Esophagus mucosa (tissue), 1 donor: ENCODE results near the gene PODXL. TPM values are rescaled to one million over a fixed set of nuclear protein-coding genes. Genes with fewer than 3 reads are reported as not detected.

Source experiments
- ATAC-seq: fragments of 200-7000 bp; cut with Tn5 transposase; one replicate; pipeline ENCODE4 v1.9.1; 2020
- total RNA-seq: library from RNA; stranded (reverse); gene quantifications from one replicate; pipeline ENCODE4 v1.2.4, GENCODE V29; 2023
- donor health status: DM: yes; HTN: yes; CAD: no.

The PODXL gene
- 8.3 TPM for total RNA-seq

- peak; percentile 91 for ATAC-seq
These were observed at the start of gene PODXL for GRCh38 chr7:131556053-131556908. Gene PODXL, minus strand, starts transcription at chr7:131556628. Its CDS starts 269 bp downstream, at chr7:131556359.

DNA sequence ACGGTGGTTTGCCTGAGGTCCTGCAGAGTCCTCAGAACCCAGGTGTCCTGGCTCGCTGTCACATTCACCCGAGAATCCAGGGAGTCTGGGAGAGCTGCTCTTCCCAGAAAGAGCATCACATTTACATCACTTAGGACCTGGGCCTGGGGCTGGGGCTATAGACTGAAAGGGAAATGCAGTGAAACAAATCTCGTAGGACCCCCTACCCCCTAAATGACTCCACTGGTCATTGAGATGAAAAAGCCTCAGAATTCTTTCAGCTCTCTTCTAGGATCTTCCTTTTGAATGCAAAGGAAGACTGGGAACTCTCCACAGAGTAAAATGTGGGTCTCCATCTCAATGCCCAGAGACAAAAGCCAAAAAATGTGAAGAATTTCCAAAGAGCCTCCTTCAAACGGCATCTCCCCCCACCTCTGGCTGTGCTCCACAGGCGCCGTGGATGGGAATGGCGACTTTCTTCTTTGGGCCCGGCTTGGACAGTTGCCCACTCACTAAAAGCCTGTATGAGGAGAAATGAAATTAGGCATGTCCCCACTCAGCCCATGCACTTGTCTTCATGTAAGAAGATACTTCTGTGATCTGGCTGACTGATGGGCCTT lies 49.0 kb upstream of the PODXL start:
- ATAC-seq = no peak

- ATAC-seq = no peak
These were observed 48.4 kb upstream of the PODXL start for GRCh38 chr7:131604841-131605279.

DNA sequence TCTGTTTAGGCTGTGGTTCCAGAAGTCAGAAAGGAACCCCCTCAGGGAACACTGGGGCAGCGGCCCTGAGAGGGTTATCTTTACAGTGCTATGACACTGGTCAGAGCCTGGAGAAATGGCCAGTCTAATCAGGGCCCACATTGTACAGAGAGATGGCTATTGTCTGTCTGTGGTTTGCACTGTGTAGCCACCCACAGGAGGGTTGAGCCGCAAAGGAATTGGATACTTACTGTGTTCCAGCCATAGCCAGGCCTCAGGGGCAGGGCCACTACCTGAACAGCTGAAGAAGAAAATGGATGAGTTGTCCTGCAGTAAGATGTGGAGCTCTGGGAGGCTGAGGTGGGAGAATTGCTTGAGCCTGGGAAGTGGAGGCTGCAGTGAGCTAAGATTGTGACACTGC lies 47.5 kb upstream of the PODXL start:
- ATAC-seq = no peak

- ATAC-seq = no peak
These were observed 46.6 kb upstream of the PODXL start for GRCh38 chr7:131602994-131603372.

DNA sequence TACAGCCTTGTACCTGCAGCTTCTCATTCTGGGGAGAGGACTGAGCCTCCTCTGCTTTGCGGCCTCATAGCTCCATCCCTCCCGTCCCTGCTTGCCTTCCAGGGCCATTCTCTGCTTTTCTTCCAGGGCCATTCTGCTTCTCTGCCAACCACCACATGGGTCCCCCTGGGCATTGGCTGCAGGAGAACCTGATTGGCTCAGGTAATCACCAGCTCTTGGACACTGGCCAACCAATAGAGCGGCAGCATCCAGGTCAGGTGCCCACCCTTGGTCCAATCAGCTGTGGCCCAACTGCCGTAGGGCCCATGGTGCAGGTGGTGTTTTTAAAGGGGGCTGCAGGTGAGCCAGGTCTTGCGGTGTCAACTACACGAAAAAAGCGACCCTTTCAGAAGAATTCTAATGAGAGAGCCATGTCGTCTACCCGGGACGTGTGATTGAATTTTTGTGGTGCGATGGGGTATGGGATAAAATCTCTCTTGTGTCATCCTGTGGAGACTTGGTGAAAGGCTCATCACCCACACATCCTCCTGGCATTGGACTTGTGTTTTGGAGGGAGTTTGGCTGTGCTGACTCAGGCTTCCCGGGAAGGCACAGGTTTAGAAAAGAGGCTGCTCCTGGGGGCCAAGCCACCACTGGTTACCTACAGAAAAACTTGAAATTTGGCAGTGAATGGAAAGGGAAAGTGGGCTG lies 46.0 kb upstream of the PODXL start:
- no peak for ATAC-seq

DNA sequence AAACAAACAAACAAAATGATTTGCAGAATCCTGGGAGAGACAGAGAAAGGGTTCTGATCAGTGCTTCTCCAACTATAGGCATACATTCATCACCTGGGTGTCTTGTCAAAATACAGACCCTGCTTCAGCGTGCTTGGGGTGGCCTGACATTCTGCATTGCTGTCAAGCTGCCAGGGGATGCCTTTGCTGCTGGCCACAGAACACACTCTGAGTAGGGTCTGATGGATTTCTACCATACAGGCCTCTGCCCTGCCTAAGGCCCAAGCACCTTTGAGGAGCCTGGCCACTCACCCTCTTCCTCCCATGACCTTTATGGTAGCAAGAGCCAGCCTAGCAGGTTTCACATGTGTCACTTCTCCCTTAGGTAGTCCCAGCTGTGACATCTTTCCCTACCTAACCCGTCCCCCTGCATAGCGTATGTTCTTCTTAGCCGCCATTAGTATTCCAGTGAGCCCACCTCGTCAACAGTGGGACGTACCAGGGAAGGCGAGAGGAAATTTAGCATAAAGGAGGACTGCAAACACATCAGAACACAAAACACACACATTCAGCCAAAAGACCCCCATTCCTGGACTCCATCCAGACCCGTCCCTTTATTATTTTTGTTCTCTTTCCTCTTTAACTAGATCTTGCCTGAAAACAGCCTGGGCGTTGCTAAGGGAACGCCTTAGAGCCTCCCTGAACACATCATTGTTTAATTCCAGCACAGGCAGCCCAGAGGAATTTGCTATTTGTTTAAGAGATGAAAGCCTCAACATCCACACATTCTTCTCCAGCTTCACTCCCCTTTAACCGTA lies 43.9 kb upstream of the PODXL start:
- no peak for ATAC-seq

DNA sequence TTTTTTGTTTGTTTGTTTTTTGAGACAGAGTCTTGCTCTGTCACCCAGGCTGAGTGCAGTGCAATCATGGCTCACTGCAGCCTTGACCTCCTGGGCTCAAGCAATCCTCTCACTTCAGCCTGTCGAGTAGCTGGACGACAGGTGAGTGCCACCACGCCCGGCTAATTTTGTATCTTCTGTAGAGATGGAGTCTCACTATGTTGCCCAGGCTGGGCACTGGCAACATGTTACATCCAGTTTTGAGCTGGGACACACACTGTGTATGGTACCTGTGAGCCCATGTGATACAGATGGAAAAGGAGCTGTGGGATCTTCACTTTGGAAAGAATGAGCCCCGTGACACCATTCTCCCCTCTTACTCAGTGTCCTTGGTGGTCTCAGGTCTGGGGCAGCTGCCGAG lies 40.4 kb upstream of the PODXL start:
- ATAC-seq = no peak

- no peak for ATAC-seq
These were observed 39.3 kb upstream of the PODXL start for GRCh38 chr7:131595699-131596098.

DNA sequence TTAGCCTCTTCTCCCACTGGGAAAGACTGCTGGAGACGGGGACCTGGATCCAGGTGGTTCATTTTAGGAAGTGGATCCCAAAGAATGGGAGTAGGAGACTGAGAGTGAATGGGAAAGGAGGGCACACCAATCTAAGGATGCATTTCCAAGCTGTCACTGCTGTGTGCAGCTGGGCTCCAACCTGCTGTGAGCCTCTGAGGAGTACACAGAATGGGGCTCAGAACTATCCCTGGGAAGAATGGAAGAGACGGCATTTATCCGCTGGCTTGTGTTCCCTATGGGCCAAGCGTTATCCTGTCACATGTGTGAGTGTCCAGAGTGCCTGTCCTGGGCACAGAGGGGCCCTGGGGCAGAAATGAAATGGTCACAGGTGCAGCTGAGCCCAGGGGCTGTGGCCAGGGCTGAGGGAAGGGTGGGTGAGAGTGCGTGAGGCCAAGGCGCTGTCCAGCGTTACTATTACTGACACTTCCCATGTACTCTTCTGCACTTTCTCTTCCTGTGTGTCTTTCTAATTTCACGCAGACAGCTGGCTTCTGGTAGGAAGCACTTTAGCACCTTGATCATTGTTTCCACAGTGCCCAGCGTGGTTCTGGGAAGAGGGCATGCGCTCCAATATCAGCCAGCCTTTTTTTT lies 35.4 kb upstream of the PODXL start:
- ATAC-seq = no peak

- ATAC-seq = no peak
These were observed 31.0 kb upstream of the PODXL start for GRCh38 chr7:131587315-131587923.

DNA sequence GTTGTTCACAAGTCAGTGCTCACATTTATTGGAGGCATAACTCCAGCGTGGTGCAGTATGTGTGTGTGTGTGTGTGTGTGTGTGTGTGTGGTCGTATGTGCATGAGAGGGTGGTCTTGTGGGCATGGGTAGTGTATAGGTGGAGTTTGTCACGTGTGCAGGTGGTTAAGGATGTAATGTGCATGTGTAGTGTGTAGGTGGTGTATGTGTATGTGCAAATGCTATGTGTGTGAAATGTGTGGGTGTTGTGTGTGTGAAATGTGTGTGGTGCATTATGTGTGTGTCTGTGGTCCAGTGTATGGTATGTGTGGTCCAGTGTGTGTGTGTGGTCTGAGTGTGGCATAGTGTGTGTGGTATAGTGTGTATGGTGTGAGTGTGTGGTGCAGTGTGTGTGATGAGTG lies 30.3 kb upstream of the PODXL start:
- ATAC-seq = no peak

DNA sequence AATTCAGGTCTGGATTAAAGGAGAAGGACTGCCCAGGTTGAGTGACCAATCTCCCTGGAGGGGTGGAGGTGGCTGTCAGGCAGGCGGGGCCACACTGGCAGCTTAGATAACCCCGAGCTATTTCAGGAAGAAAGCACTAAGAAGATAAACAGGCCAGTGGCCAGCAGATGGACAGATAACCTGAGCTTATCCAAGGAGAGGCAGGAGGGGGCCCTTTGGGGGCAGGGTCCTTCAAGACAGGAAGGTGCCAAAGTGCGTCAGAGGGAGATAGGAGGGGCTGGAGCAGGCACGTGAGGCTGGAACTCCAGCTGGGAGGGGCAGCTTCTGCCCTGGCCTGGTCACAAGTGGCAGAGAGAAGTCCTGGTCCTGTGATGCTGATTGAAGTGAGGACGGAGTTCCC lies 29.8 kb upstream of the PODXL start:
- ATAC-seq = peak; percentile 22

DNA sequence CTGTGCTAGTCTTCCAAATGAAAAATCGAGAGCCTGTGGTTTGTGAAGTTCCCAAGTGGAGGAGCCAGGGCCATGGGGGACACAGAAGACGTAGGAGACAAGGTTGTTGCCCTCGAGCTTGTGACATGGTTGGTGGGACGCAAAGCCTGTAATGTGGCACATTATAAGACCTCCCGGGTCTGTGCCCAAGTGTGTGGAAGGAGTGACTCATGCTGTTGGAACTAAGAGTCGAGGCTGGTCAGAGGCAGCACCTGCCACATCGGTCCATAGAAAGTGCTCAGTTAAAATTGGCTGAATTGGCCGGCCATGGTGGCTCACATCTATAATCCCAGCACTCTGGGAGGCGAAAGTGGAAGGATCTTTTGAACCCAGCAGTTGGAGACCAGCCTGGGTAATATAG lies 27.0 kb upstream of the PODXL start:
- no peak for ATAC-seq

DNA sequence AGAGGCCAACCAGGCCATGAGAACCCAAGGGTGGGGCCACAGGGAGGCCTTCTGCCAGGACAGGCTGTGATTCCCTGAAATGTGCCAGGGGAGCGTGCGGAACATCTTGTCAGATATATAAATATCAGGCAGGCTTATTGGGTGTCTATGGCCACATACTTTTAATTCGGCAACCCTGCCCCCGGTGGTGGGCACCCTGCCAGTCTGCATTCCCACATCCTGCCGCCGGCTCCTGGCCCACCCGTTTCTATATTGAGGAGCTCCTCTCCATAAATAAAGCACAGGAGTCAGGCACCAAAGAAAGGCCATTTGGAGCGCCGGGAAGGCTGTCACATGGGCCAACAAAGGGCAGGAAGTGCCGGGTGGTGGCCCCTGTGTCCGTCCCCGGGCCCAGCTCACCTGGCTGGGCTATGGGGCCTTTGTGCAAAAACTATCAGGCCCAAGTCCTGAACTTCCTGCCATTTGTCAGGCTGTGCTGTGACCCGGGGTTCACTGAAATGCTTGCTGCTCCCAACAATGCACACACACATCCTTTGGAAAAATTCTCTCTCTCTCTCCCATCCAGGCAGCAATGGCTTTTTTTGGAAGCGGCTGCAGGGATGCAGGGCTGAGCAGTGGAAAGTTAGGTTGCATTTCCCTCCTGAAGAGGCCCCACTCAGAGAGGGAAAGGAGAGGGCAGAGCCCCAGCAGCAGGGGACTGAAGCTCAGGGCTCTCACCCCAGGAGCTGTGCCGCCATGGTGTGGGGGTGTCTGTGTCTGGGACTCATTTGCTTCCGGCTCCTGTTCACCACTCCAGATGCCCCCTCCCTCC lies 25.0 kb upstream of the PODXL start:
- ATAC-seq = peak; percentile 55

DNA sequence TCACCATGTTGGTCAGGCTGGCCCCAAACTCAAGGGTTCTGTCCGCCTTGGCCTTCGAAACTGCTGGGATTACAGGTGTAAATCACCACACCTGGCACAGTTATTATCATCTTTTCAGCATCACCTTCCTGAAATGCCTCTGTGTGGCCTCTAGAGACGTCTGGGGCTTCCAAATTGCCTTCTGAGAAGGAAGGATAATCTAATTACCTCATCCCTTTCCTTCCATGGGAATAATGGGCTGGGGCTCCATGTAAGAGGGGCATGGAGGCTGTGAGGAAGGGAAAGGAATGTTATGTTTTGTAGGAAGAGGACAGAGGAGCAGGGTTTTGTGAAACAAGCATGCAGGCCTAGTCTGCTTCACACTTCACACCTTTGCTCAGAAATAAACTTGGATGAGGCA lies 22.2 kb upstream of the PODXL start:
- no peak for ATAC-seq

DNA sequence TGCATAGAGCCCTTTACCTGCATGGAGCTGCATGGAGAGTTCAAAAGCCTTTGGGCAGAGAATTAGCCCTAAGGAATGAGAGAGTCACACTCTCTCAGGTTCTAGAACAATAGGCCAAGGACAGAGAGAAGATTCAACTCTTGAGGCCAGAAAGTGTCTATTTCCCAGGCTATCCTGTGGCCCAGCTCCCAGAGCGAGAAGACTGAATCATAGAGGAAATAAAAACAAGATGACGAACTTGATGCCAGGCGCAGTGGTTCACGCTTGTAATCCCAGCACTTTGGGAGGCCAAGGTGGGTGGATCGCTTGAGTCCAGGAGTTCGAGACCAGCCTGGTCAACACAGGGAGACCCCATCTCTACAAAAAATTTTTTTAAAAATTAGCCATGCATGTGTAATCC lies 18.3 kb upstream of the PODXL start:
- no peak for ATAC-seq

DNA sequence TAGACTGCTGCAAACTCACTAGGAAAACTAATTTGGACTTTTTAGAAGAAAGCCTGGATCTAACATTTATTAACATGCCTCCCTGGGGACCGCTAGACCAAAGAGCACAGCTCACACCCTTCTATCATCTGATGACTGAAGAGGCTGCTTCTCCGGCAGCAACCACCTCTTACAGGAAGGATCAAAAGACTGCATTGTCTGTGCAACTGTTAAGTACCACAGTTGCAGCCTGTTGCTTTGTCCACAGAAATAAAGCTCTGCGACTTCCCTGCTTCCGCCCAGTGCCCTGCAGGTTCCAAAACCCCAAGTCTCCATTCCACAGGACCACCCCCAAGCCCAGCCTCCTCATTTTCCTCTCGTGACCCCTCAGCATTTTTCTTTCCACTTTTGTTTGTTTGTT lies 14.0 kb upstream of the PODXL start:
- ATAC-seq = no peak

- no peak for ATAC-seq
These were observed 12.5 kb upstream of the PODXL start for GRCh38 chr7:131568970-131569369.

DNA sequence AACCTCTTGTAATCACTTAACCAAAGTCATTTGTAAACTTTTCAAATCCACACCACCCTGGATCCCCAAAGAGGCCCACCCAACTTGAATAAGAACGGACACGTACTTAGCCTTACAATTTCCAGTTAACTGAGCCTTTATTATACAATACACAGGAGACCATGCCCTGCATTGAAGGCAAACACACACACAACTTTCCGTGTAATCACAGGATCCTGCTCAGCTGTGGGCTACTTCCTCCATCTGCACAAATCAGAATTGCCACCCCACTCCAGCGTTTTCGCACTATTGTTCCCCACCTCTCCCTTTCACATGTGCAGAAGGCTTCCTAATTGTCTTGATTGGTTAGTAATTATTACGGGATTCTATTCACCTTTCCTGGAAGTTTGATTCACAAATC lies 12.1 kb upstream of the PODXL start:
- ATAC-seq = no peak

DNA sequence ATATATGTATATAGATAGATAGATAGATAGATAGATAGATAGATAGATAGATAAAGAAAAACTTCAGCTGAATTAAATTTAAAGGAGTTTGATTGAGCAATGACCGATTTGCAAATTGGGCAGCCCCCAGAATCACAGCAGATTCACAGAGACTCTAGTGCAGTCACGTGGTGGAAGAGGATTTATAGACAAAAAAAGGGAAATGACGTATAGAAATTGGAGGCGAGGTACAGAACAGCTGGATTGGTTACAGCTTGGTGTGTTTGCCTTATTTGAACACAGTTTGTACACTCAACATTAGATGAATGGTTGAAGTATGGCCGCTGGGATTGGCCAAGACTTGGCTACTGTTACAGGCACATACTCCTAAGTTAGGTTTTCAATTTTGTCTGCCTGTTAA lies 8.2 kb upstream of the PODXL start:
- ATAC-seq = no peak
